Astrocyte (in vitro differentiated cells and primary cell): ENCODE measurements around the gene LRCH1.

Experiments used
- CTCF ChIP-seq: IDR thresholded peaks from 2 replicates; pipeline ENCODE4 v1.5.1; 2011; ENCODE audit warnings: low read depth, mild to moderate bottlenecking, inconsistent platforms, low read length, moderate library complexity; ENCODE audit not compliant: insufficient read depth
- EZH2 ChIP-seq: IDR thresholded peaks from 2 replicates; pipeline ENCODE4 v1.6.1; 2012; ENCODE audit warnings: mild to moderate bottlenecking, low read length, inconsistent platforms; ENCODE audit not compliant: insufficient read depth

DNA sequence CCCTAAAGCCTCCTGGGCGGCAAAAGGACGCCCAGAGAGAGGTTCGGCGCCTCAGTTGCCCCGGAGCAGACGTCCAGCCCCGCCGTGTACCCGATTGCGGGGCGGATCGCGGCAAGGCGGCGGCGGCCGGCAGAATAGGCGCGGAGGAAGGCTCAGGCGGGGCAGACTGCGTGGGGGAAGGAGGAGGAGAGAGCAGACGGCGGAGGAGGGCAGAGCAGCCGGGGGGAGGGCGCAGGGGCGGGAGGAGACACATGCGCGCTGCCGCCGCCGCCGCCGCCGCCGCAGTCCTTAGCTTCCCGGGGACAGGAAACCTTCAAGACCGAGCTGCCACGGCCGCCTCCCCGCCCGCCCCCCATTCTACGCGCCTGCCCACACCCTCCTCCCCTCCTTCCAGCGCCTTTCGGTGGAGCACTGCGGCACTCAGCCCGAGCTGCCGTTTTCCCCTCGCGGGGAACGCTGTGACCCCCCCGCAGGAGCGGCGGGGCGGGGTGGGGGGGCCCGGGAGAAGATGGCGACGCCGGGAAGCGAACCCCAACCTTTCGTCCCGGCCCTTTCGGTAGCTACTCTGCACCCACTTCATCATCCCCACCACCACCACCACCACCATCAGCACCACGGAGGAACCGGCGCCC, at the start of gene LRCH1:
- TF ChIP-seq EZH2 (no peak), CTCF (no peak)
